Activated CD4-positive, alpha-beta T cell treated with anti-CD3 and anti-CD28 coated beads, Interleukin-2, amount 50 U/mL, for 48 hours (primary cell): ENCODE data around the gene GLCE.
"Not testable (repeated sequence)": the region's sequence is repeated elsewhere in the genome, so short reads cannot be mapped to it uniquely, and the experiment has no call there.

Experiments used
- DNase-seq, 2 experiments: peaks; one replicate each; pipeline ENCODE4 v3.0.0-alpha.2; 2020

The GLCE gene

GRCh38 chr15:69161079-69161877 is 843 bp downstream of the GLCE start:
- DNase-seq, result peak; percentile 20 to 25

GRCh38 chr15:69161878-69162213 is 1.4 kb downstream of the GLCE start:
- DNase-seq, result no peak

GRCh38 chr15:69163141-69163669 is 2.8 kb downstream of the GLCE start:
- DNase-seq, result no peak

GRCh38 chr15:69164807-69165636 is 4.6 kb downstream of the GLCE start:
- DNase-seq, result no peak

- no peak for DNase-seq
Observed at GRCh38 chr15:69165637-69166025, 5.2 kb downstream of the GLCE start.

- no peak for DNase-seq
Observed at GRCh38 chr15:69167218-69167846, 6.9 kb downstream of the GLCE start.

GRCh38 chr15:69168361-69168760 is 7.9 kb downstream of the GLCE start:
- DNase-seq, result not testable (repeated sequence)

- DNase-seq, result not testable (repeated sequence)
Observed at GRCh38 chr15:69169540-69169939, 9.1 kb downstream of the GLCE start.

- DNase-seq, result no peak
Observed at GRCh38 chr15:69170597-69170996, 10.2 kb downstream of the GLCE start.

GRCh38 chr15:69172847-69173246 is 12.4 kb downstream of the GLCE start:
- DNase-seq, result no peak

GRCh38 chr15:69175536-69175935 is 15.1 kb downstream of the GLCE start:
- DNase-seq, result no peak

GRCh38 chr15:69181424-69181823 is 21.0 kb downstream of the GLCE start:
- DNase-seq, result no peak

GRCh38 chr15:69185216-69185615 is 24.8 kb downstream of the GLCE start:
- DNase-seq, result no peak

GRCh38 chr15:69185706-69186105 is 25.3 kb downstream of the GLCE start:
- no peak for DNase-seq

- DNase-seq, result no peak
Observed at GRCh38 chr15:69189157-69189556, 28.7 kb downstream of the GLCE start.

GRCh38 chr15:69190091-69190490 is 29.7 kb downstream of the GLCE start:
- DNase-seq, result no peak

GRCh38 chr15:69190504-69190903 is 30.1 kb downstream of the GLCE start:
- DNase-seq, result no peak

GRCh38 chr15:69194025-69194827 is 33.8 kb downstream of the GLCE start:
- no peak for DNase-seq

GRCh38 chr15:69194854-69195253 is 34.4 kb downstream of the GLCE start:
- no peak for DNase-seq

GRCh38 chr15:69200832-69201745 is 40.7 kb downstream of the GLCE start:
- no peak for DNase-seq

GRCh38 chr15:69206079-69206478 is 45.6 kb downstream of the GLCE start:
- DNase-seq, result no peak

GRCh38 chr15:69209661-69210060 is 49.2 kb downstream of the GLCE start:
- no peak for DNase-seq
